A549 (cell line): ENCODE data around the gene CELSR1. TPM values are rescaled to one million over a fixed set of nuclear protein-coding genes. Genes with fewer than 3 reads are reported as not detected.
A peak's percentile ranks its signal among the peaks of the same experiment; 100 is the strongest.

Source experiments
- ATAC-seq, 2 experiments: fragments of 200-7000 bp in 1 of 2; fragments of >200 bp in 1 of 2; cut with Nextera tagmentation in 1 of 2; cut with Tn5 transposase in 1 of 2; 3 replicates each; pipeline versions ENCODE4 v1.8.0 to v1.9.1; 2018 to 2020; ENCODE audit warnings: mild to moderate bottlenecking in 1 of 2, moderate library complexity in 1 of 2
- CTCF ChIA-PET: fragments of 300-600 bp; sonication (Branson Sonifier 250); formaldehyde crosslinking; extraction: SDS; loops from one replicate; lab custom pipeline; 2021; ENCODE audit warnings: antibody characterized with exemption, inconsistent platforms; lab: Yijun Ruan, JAX
- POLR2A ChIA-PET: fragments of 350-600 bp; formaldehyde crosslinking; extraction: SDS; loops from one replicate; lab custom pipeline; 2021; ENCODE audit warnings: antibody characterized with exemption, inconsistent platforms; lab: Yijun Ruan, JAX
- DNase-seq, 2 experiments: peaks; one replicate each; pipeline versions ENCODE4 v3.0.0 to v3.0.0-alpha.2; 2011 to 2016; ENCODE audit warnings: low read depth in 1 of 2, low spot score in 1 of 2
- FAIRE-seq: peaks from 2 replicates; lab custom pipeline; 2011; peaks lifted over from hg19 to GRCh38; lab: Jason Lieb, UNC
- H3K27ac ChIP-seq, 2 experiments: fragments of >200 bp; sonication (Bioruptor Twin); formaldehyde crosslinking; 3 replicates each; pipeline ENCODE4 v1.5.1; 2016 to 2017
- H3K4me1 ChIP-seq: fragments of >200 bp; sonication (Bioruptor Twin); formaldehyde crosslinking; 3 replicates; pipeline ENCODE4 v1.6.1; 2016
- H3K4me2 ChIP-seq: fragments of >200 bp; sonication (Bioruptor Twin); formaldehyde crosslinking; 3 replicates; pipeline ENCODE4 v1.6.1; 2016
- H3K4me3 ChIP-seq: fragments of >200 bp; sonication (Bioruptor Twin); formaldehyde crosslinking; 3 replicates; pipeline ENCODE4 v1.5.1; 2016
- H3K9me3 ChIP-seq: fragments of >200 bp; sonication (Bioruptor Twin); formaldehyde crosslinking; 3 replicates; pipeline ENCODE4 v1.6.1; 2016
- BCL3 ChIP-seq: fragments of >200 bp; sonication (Bioruptor Twin); formaldehyde crosslinking; IDR thresholded peaks from 3 replicates; pipeline ENCODE4 v1.6.1; 2016
- BHLHE40 ChIP-seq: IDR thresholded peaks from 2 replicates; pipeline ENCODE4 v1.6.1; 2012; ENCODE audit warnings: low read depth, low read length, inconsistent platforms
- CEBPB ChIP-seq, 2 experiments: fragments of >200 bp in 1 of 2; sonication (Bioruptor Twin) in 1 of 2; formaldehyde crosslinking in 1 of 2; IDR thresholded peaks; 2 replicates each; pipeline ENCODE4 v1.6.1; 2012 to 2016
- CHD4 ChIP-seq: fragments of 200-600 bp; sonication (generic); IDR thresholded peaks from 2 replicates; pipeline ENCODE4 v1.6.1; 2016; ENCODE audit warnings: antibody characterized with exemption, mild to moderate bottlenecking, borderline replicate concordance
- E2F6 ChIP-seq: IDR thresholded peaks from 2 replicates; pipeline ENCODE4 v1.6.1; 2012; ENCODE audit warnings: low read depth, borderline replicate concordance
- EP300 ChIP-seq, 2 experiments: fragments of >200 bp; sonication (Bioruptor Twin); formaldehyde crosslinking; IDR thresholded peaks; 2 replicates in 1 of 2; 3 replicates in 1 of 2; pipeline ENCODE4 v1.6.1; 2016 to 2017
- ESRRA ChIP-seq: fragments of 150-350 bp; IDR thresholded peaks from 2 replicates; pipeline ENCODE4 v1.6.1; 2014; ENCODE audit warnings: mild to moderate bottlenecking, low read length, borderline replicate concordance
- FOXS1 ChIP-seq: fragments of 250-450 bp; sonication (Bioruptor Pico); IDR thresholded peaks from 2 replicates; pipeline ENCODE4 v1.5.0; 2020; ENCODE audit warnings: mild to moderate bottlenecking, moderate library complexity
- HDAC2 ChIP-seq: fragments of 200-600 bp; sonication (generic); IDR thresholded peaks from 2 replicates; pipeline ENCODE4 v1.6.1; 2016
- HES2 ChIP-seq: fragments of >200 bp; sonication (Bioruptor Twin); formaldehyde crosslinking; IDR thresholded peaks from 2 replicates; pipeline ENCODE4 v1.6.1; 2016
- HOXB13 ChIP-seq: fragments of 250-450 bp; sonication (Bioruptor Pico); IDR thresholded peaks from 2 replicates; pipeline ENCODE4 v1.5.0; 2020; ENCODE audit warnings: low read depth, mild to moderate bottlenecking, moderate library complexity
- JUNB ChIP-seq: fragments of >200 bp; sonication (Bioruptor Twin); formaldehyde crosslinking; IDR thresholded peaks from 2 replicates; pipeline ENCODE4 v1.6.1; 2016
- KDM1A ChIP-seq: fragments of 200-600 bp; sonication (generic); IDR thresholded peaks from 2 replicates; pipeline ENCODE4 v1.6.1; 2016; ENCODE audit warnings: low read depth, mild to moderate bottlenecking
- MAFK ChIP-seq: fragments of 450-650 bp; IDR thresholded peaks from 2 replicates; pipeline ENCODE4 v1.6.1; 2014; ENCODE audit not compliant: partially characterized antibody
- MYC ChIP-seq: IDR thresholded peaks from 2 replicates; pipeline ENCODE4 v1.6.1; 2012; ENCODE audit warnings: mild to moderate bottlenecking, inconsistent platforms, low read length, improper control_type of control experiment, borderline replicate concordance
- NFE2L2 ChIP-seq: fragments of 150-350 bp; conservative IDR thresholded peaks from 2 replicates; pipeline ENCODE4 v1.6.1; 2014; ENCODE audit warnings: low read length
- NPAS2 ChIP-seq: fragments of 250-450 bp; sonication (Bioruptor Pico); IDR thresholded peaks from 2 replicates; pipeline ENCODE4 v1.8.0; 2022; ENCODE audit warnings: mild to moderate bottlenecking, moderate library complexity, borderline replicate concordance
- NR3C1 ChIP-seq: fragments of >200 bp; sonication (Bioruptor Twin); formaldehyde crosslinking; IDR thresholded peaks from 3 replicates; pipeline ENCODE4 v1.6.1; 2017
- PHF8 ChIP-seq: fragments of 200-600 bp; sonication (generic); IDR thresholded peaks from 2 replicates; pipeline ENCODE4 v1.6.1; 2016; ENCODE audit warnings: low read depth, mild to moderate bottlenecking, antibody characterized with exemption, moderate library complexity, borderline replicate concordance
- POLR2AphosphoS2 ChIP-seq: conservative IDR thresholded peaks from 2 replicates; pipeline ENCODE4 v1.6.1; 2012; ENCODE audit warnings: low read length, improper control_type of control experiment, inconsistent platforms
- RAD21 ChIP-seq, 2 experiments: fragments of >200 bp in 1 of 2; sonication (Bioruptor Twin) in 1 of 2; formaldehyde crosslinking in 1 of 2; IDR thresholded peaks in 1 of 2; conservative IDR thresholded peaks in 1 of 2; 2 replicates in 1 of 2; 3 replicates in 1 of 2; pipeline ENCODE4 v1.6.1; 2012 to 2018; ENCODE audit warnings: inconsistent platforms in 1 of 2
- RFX5 ChIP-seq: fragments of 450-650 bp; IDR thresholded peaks from 2 replicates; pipeline ENCODE4 v1.7.1; 2014; ENCODE audit warnings: antibody characterized with exemption, mild to moderate bottlenecking, moderate library complexity
- TP53 ChIP-seq: fragments of 250-450 bp; sonication (Bioruptor Pico); IDR thresholded peaks from 2 replicates; pipeline ENCODE4 v1.5.0; 2021; ENCODE audit warnings: mild to moderate bottlenecking, moderate library complexity
- ZC3H11A ChIP-seq: fragments of 450-650 bp; IDR thresholded peaks from 2 replicates; pipeline ENCODE4 v1.6.1; 2014; ENCODE audit warnings: antibody characterized with exemption, mild to moderate bottlenecking
- ZNF302 ChIP-seq: fragments of 250-450 bp; sonication (Bioruptor Pico); IDR thresholded peaks from 2 replicates; pipeline ENCODE4 v1.9.0; 2021; ENCODE audit warnings: inconsistent platforms, mild to moderate bottlenecking, moderate library complexity
- WGBS: methylation state at CpG from one replicate; pipeline ENCODE4 v1.1.6; 2017; ENCODE audit errors: missing lambda C conversion rate; 5-methylcytosine and 5-hydroxymethylcytosine counted together
- polyA plus RNA-seq, 4 experiments: library from polyadenylated mRNA; depleted of rRNA in 3 of 4; stranded (reverse); fragments of >200 nt; fragmentation: RNase III in 1 of 4; extraction: RNeasy Plus Mini Kit Qiagen cat#74134 plus additional on column Dnase treatment in 1 of 4; gene quantifications; 2 replicates in 3 of 4; 3 replicates in 1 of 4; pipeline ENCODE4 v1.2.3, GENCODE V29; 2011 to 2017
- TF ChIP-seq, protein P1 (sequence below): fragments of 450-650 bp; IDR thresholded peaks from 2 replicates; pipeline ENCODE4 v1.6.1; 2014; ENCODE audit warnings: antibody characterized with exemption
- TF ChIP-seq, protein P2 (sequence below): IDR thresholded peaks from 2 replicates; pipeline ENCODE4 v1.6.1; 2012
- TF ChIP-seq, protein P3 (sequence below): fragments of 150-350 bp; IDR thresholded peaks from 2 replicates; pipeline ENCODE4 v1.6.1; 2014; ENCODE audit warnings: low read depth, mild to moderate bottlenecking, low read length

CELSR1 gene
- polyA plus RNA-seq, 2 of the 4 experiments (the other 2 are of a cell fraction), result 15.3 to 31.8 TPM

DNA sequence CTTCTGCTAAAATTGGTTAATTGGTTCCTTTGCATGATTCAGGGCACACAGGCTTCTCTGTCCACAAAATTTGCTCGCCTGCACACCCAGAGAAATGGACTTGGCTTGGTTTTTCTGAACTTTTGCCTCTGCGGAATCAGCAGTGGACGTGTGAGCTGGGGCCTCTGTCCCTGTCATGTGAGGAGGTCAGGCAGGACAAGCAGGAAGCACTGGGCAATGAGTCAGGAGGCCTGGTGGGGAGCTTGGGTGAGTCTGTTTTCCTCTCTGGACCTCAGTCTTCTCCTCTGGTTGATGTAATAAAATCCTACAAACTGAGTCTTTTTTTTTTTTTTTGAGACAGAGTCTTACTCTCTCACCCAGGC, 10.4 kb upstream of the CELSR1 start (continued):
- TF ChIP-seq, protein P1, sequence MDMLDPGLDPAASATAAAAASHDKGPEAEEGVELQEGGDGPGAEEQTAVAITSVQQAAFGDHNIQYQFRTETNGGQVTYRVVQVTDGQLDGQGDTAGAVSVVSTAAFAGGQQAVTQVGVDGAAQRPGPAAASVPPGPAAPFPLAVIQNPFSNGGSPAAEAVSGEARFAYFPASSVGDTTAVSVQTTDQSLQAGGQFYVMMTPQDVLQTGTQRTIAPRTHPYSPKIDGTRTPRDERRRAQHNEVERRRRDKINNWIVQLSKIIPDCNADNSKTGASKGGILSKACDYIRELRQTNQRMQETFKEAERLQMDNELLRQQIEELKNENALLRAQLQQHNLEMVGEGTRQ, result no peak
- no peak for TF ChIP-seq TP53
- no peak for TF ChIP-seq FOXS1
- TF ChIP-seq PHF8, result no peak
- no peak for TF ChIP-seq KDM1A
- no peak for TF ChIP-seq ZC3H11A
- no peak for TF ChIP-seq EP300 (IDR thresholded peaks at IDR 0.05)
- no peak for TF ChIP-seq RFX5
- TF ChIP-seq HES2, result no peak

GRCh38 chr22:46547179-46547882, 9.9 kb upstream of the CELSR1 start:
- DNase-seq, result peak in 1 of 2 experiments; percentile 30
- TF ChIP-seq NFE2L2 (no peak), JUNB (no peak), ZNF302 (no peak), MAFK (no peak)
- TF ChIP-seq, protein P2, sequence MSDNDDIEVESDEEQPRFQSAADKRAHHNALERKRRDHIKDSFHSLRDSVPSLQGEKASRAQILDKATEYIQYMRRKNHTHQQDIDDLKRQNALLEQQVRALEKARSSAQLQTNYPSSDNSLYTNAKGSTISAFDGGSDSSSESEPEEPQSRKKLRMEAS, result 0 out of 2 replicates have a peak, but pooled peaks have one; percentile 12
- H3K4me3 ChIP-seq, result no peak overlapping the region
- H3K4me1 ChIP-seq, result peaks cover 36% of the 10 kb centered on the region
- POLR2A ChIA-PET, result interaction anchor here (0.7 kb wide), 1 partner anchor 238 kb away, joined by 4 read pairs; no protein-coding TSS in a partner anchor
- FAIRE-seq, result no peak
- peak overlapping the region; percentile 46 for H3K4me2 ChIP-seq
- ATAC-seq, result peak; percentile 55 to 70; a peak in 5 of 6 replicates
- 56% methylated on average over 14 of the region's 21 CpGs for WGBS
- CTCF ChIA-PET, result interaction anchor here (0.8 to 4.3 kb wide), 8 partner anchors 10 to 213 kb away, joined by 3 to 28 read pairs (median 4); no protein-coding TSS in a partner anchor
- no peaks in the 10 kb centered on the region for H3K9me3 ChIP-seq
- peak overlapping the region; percentile 32 to 81; a peak in 5 of 6 replicates for H3K27ac ChIP-seq

DNA sequence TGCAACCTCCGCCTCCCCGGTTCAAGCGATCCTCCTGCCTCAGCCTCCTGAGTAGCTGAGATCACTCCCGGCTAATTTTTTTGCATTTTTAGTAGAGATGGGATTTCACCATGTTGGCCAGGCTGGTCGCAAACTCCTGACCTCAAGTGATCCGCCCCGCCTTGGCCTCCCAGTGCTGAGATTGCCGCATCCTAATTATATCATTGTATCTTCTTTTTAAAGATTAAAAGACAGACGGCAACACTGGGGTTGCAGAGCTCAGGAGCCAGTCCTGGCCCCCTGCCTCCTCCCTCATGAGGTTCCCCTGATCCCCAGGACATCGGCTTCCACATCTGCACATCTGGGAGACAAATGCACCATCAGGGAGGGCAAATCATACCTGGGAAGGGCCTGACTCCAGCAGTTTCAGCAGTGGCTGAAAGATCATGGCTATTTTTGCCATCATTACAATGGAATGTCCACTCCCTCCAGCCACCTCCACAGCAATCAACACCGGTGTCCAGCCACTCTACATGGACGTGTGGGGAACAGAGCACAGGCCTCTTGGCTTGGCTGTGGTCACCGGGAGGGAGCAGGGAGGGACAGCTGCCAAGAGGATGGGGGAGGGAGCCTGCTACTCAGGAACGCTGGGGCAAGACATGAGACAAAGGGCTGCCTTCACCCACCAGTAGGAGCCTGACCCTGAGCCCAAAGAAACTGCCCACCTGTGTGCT, 9.2 kb upstream of the CELSR1 start:
- Histone ChIP-seq H3K9me3 (no peaks in the 10 kb centered on the region), H3K4me2 (peak overlapping the region; percentile 46), H3K4me3 (no peak overlapping the region), H3K27ac (peak overlapping the region; percentile 32 to 81; a peak in 5 of 6 replicates), H3K4me1 (peaks cover 42% of the 10 kb centered on the region)
- no peak for FAIRE-seq
- no peak for DNase-seq
- ATAC-seq, result no peak
- ChIA-PET POLR2A (no interaction called here), CTCF (interaction anchor here (1.1 to 4.3 kb wide), 4 partner anchors 13 to 191 kb away, joined by 3 to 28 read pairs (median 10); no protein-coding TSS in a partner anchor)
- WGBS, result 96% methylated on average over 10 of the region's 14 CpGs
- TF ChIP-seq POLR2AphosphoS2 (no peak), BHLHE40 (no peak), NPAS2 (no peak), ESRRA (no peak), NR3C1 (no peak), HOXB13 (CRISPR knock-in tag) (no peak), CHD4 (no peak), BCL3 (no peak), ZC3H11A (no peak), E2F6 (no peak), ZNF302 (no peak), MYC (no peak), CEBPB (IDR thresholded peaks at IDR 0.05) (no peak), HDAC2 (no peak), RAD21 (conservative IDR thresholded peaks at IDR 0.05 in 1 of 2, IDR thresholded peaks at IDR 0.05 in 1 of 2) (no peak)
- TF ChIP-seq, protein P2, result no peak
- TF ChIP-seq, protein P3, sequence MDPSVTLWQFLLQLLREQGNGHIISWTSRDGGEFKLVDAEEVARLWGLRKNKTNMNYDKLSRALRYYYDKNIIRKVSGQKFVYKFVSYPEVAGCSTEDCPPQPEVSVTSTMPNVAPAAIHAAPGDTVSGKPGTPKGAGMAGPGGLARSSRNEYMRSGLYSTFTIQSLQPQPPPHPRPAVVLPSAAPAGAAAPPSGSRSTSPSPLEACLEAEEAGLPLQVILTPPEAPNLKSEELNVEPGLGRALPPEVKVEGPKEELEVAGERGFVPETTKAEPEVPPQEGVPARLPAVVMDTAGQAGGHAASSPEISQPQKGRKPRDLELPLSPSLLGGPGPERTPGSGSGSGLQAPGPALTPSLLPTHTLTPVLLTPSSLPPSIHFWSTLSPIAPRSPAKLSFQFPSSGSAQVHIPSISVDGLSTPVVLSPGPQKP, result no peak
